ENCODE results near the gene KIF26B.

KIF26B gene

DNA sequence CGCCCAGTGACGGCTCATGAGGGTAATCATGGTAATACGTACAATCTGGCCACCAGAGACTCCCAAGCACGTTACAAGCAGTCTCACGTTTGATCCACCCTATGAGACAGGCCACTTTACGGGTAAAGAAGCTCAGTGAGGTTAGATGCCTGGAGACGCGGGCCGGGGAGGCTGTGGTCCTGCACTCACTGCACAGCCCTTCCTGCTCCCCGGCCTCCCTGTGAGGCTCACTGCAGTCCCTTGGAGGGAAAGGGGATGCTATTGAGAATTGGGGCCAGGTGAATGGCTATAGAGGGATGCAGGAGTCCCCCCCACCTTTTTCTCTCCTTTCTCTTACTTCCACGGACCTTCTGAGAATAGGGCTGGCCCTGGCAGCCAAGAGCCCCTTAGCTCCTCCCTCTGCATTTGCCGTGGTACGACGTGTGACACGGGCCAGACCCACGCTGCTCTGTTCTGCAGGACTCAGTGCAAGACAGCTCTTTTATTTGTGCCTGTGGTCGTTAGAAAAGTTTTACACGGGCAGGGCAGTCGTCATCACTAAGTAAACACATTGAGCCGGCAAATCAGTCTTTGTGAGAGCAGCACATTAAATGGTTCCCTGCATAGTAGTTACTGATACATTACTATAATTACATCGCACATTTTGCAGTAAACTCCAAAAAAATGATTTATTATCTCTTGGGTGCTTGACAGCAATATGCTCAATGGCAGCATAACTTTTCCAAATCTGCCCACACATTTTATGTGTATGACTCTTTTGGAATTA lies 18.8 kb downstream of the KIF26B start:
- no peaks in the 10 kb centered on the region for H3K4me1 ChIP-seq (ENCODE audit: control insufficient read depth, insufficient read depth, low read length)
- H3K27me3 ChIP-seq (ENCODE audit: control insufficient read depth, insufficient read depth, low read length) = no peaks in the 10 kb centered on the region
- no peak overlapping the region for H3K4me3 ChIP-seq (ENCODE audit: low read depth, low read length)
- H3K36me3 ChIP-seq (ENCODE audit: control insufficient read depth, insufficient read depth, low read length) = no peaks in the 10 kb centered on the region
- H3K27ac ChIP-seq (ENCODE audit: low read depth, low read length) = no peak overlapping the region
- no peak overlapping the region for H3K9ac ChIP-seq (ENCODE audit: low read length)
- peaks cover 5% of the 10 kb centered on the region; the same call in 1 of the 2 replicates for H3K9me3 ChIP-seq (ENCODE audit: control insufficient read depth, insufficient read depth, low read depth, low read length)

DNA sequence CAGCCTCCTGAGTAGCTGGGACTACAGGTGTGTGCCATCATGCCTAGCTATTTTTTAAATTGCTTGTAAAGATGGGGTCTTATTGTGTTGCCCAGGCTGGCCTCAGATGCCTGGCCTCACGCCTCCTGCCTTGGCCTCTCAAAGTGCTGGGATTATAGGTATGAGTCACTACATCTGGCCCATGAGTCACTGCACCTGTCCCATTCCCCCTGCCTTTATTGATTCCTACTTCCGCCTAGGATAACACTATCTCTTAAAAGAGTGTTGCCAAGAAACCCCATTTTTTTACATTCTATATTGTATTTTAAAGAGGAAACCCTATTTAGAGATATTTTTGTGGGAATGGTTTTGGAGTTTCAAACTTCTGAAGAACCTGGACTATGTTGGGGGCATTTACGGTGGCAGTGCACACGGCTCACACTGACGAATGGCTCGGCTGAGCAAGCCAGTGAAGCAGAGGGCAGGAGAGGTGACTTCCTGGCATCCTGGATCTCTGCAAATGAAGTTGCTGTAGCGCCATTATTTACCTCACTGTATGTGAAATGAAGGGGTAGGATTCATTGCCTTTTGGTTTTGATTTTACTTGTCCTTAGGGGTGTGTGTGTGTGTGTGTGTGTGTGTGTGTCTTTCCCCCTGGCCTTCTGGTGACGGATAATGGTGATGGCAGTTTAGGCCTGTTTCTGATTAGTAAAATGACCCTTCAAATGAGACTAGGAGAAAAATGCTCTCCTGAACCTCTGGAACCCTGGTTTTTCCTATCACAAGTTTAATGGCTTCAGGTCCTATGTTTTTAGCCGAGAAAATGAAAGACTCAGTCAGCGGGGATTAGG lies 22.5 kb downstream of the KIF26B start:
- Histone ChIP-seq H3K4me1 (ENCODE audit: control insufficient read depth, insufficient read depth, low read length) (peaks cover 11% of the 10 kb centered on the region), H3K9me3 (ENCODE audit: control insufficient read depth, insufficient read depth, low read depth, low read length) (peaks cover 5% of the 10 kb centered on the region; the same call in 1 of the 2 replicates), H3K27ac (ENCODE audit: low read depth, low read length) (no peak overlapping the region), H3K4me3 (ENCODE audit: low read depth, low read length) (no peak overlapping the region), H3K36me3 (ENCODE audit: control insufficient read depth, insufficient read depth, low read length) (no peaks in the 10 kb centered on the region), H3K9ac (ENCODE audit: low read length) (no peak overlapping the region), H3K27me3 (ENCODE audit: control insufficient read depth, insufficient read depth, low read length) (no peaks in the 10 kb centered on the region)

DNA sequence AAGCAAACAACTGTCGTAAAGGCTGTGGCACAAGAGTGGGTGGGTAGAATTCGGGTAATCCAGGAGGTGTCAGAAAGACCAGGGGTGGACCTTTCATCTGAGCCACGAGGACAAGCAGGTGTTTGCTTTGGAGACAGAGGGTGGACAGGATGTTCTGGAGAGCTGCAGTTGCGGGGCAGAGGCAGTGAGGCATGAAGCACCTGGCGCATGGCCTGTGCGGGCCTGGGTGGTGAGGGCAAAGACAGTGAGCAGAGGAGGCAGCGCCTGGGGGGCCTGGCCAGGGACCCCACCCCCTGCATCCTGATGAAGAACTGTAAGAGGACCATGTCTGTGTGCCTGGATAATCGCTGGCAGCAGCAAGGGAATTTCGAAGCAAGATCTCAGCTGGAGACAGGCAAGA lies 24.9 kb downstream of the KIF26B start:
- no peaks in the 10 kb centered on the region for H3K36me3 ChIP-seq (ENCODE audit: control insufficient read depth, insufficient read depth, low read length)
- H3K9me3 ChIP-seq (ENCODE audit: control insufficient read depth, insufficient read depth, low read depth, low read length) = no peaks in the 10 kb centered on the region
- H3K27ac ChIP-seq (ENCODE audit: low read depth, low read length) = no peak overlapping the region
- no peak overlapping the region for H3K9ac ChIP-seq (ENCODE audit: low read length)
- no peak overlapping the region for H3K4me3 ChIP-seq (ENCODE audit: low read depth, low read length)
- peaks cover 11% of the 10 kb centered on the region for H3K4me1 ChIP-seq (ENCODE audit: control insufficient read depth, insufficient read depth, low read length)
- H3K27me3 ChIP-seq (ENCODE audit: control insufficient read depth, insufficient read depth, low read length) = no peaks in the 10 kb centered on the region

DNA sequence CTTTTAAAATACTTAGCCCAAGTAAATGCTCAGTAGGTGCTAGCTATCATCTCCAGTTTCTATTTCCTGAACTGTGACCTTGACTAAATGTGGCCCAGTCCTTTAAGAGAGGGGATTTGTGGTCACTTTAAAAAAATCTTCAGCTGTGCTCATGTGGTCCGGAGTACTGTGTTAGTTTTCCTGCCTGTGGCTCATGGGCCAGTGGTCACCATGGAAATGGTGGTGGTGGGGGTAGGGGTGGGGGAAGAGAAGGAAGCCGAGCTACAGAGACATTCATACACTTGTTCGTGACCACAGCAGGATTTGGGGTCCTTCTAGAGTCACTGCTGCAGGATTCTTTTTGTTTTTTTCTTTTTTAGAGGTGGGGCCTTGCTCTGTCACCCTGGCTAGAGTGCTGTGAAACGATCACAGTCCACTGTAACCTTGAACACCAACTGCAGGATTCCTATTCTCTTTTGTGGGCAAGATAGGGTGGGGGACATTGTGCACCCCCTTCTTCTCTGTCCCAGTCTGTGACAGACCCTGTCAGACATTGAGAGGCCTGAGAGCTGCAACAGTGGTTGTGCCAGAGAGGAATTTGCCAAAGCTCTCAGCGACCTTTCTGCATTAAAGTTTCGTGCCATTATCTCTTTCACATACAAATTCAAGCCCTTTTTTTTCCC lies 25.8 kb downstream of the KIF26B start:
- Histone ChIP-seq H3K9ac (ENCODE audit: low read length) (no peak overlapping the region), H3K9me3 (ENCODE audit: control insufficient read depth, insufficient read depth, low read depth, low read length) (no peaks in the 10 kb centered on the region), H3K27me3 (ENCODE audit: control insufficient read depth, insufficient read depth, low read length) (no peaks in the 10 kb centered on the region), H3K36me3 (ENCODE audit: control insufficient read depth, insufficient read depth, low read length) (no peaks in the 10 kb centered on the region), H3K4me1 (ENCODE audit: control insufficient read depth, insufficient read depth, low read length) (peaks cover 11% of the 10 kb centered on the region), H3K4me3 (ENCODE audit: low read depth, low read length) (no peak overlapping the region), H3K27ac (ENCODE audit: low read depth, low read length) (no peak overlapping the region)

DNA sequence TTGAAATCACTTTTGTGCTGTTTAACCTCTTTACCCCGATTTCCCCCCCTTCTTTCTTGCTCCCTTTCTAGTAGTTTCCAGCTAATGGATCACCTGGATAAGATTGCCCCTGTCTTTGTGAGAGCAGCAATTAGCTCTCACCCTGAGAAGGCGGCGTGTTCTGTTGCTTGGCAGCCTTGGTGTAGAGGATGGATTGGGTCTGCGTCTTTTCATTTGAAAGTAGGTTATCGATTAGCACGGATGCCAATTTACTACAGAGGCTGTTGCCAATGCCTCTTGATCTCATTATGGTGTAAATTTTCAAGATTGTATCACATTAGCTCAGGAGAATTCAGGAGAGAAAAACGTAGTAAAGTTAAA lies 26.4 kb downstream of the KIF26B start:
- Histone ChIP-seq H3K9ac (ENCODE audit: low read length) (no peak overlapping the region), H3K4me3 (ENCODE audit: low read depth, low read length) (no peak overlapping the region), H3K9me3 (ENCODE audit: control insufficient read depth, insufficient read depth, low read depth, low read length) (no peaks in the 10 kb centered on the region), H3K27ac (ENCODE audit: low read depth, low read length) (no peak overlapping the region), H3K27me3 (ENCODE audit: control insufficient read depth, insufficient read depth, low read length) (no peaks in the 10 kb centered on the region), H3K36me3 (ENCODE audit: control insufficient read depth, insufficient read depth, low read length) (no peaks in the 10 kb centered on the region), H3K4me1 (ENCODE audit: control insufficient read depth, insufficient read depth, low read length) (peaks cover 11% of the 10 kb centered on the region)

GRCh38 chr1:245182028-245182427 lies 27.2 kb downstream of the KIF26B start:
- H3K9me3 ChIP-seq (ENCODE audit: control insufficient read depth, insufficient read depth, low read depth, low read length) = no peaks in the 10 kb centered on the region
- H3K27ac ChIP-seq (ENCODE audit: low read depth, low read length) = no peak overlapping the region
- no peaks in the 10 kb centered on the region for H3K36me3 ChIP-seq (ENCODE audit: control insufficient read depth, insufficient read depth, low read length)
- H3K4me3 ChIP-seq (ENCODE audit: low read depth, low read length) = no peak overlapping the region
- no peak overlapping the region for H3K9ac ChIP-seq (ENCODE audit: low read length)
- H3K27me3 ChIP-seq (ENCODE audit: control insufficient read depth, insufficient read depth, low read length) = no peaks in the 10 kb centered on the region
- peaks cover 11% of the 10 kb centered on the region for H3K4me1 ChIP-seq (ENCODE audit: control insufficient read depth, insufficient read depth, low read length)

DNA sequence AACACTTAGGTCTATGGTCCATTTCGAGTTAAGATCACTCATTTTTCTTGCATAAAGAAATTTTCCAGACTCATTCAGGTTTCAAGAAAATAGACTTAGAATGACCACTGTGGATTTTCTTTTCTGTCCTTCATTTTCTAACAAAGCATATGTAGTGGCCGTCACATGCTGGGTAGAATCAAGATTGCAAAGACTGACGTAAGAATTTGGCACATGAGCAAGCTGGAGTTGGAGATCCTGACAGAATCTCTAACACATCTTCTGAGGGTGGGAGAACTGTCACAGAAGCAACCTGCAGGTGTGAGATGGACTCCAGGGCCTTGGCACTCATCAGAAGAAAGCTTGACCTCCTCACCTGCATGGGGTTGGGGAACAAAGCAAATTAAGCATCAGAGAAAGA lies 28.6 kb downstream of the KIF26B start:
- H3K9me3 ChIP-seq (ENCODE audit: control insufficient read depth, insufficient read depth, low read depth, low read length) = no peaks in the 10 kb centered on the region
- no peak overlapping the region for H3K27ac ChIP-seq (ENCODE audit: low read depth, low read length)
- peaks cover 11% of the 10 kb centered on the region for H3K4me1 ChIP-seq (ENCODE audit: control insufficient read depth, insufficient read depth, low read length)
- H3K9ac ChIP-seq (ENCODE audit: low read length) = no peak overlapping the region
- H3K27me3 ChIP-seq (ENCODE audit: control insufficient read depth, insufficient read depth, low read length) = no peaks in the 10 kb centered on the region
- H3K4me3 ChIP-seq (ENCODE audit: low read depth, low read length) = no peak overlapping the region
- no peaks in the 10 kb centered on the region for H3K36me3 ChIP-seq (ENCODE audit: control insufficient read depth, insufficient read depth, low read length)

DNA sequence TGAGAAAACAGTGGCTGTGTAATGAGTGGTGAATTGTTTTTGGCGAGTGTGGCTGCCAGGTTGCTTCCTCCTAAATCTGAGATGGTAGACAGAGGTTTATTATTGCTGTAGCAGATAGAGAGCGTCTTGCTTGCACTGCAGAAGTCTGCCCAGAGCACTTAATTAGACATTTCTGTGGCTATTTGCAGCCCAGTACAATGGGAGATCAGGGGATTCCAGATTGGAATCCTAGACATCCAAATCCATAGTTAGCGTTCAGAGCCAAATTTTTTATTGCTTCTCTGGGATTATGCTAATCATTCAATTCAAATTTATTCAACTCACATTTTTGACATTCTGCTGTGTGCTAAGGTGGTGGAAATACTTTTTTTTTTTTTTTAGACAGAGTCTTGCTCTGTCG lies 30.0 kb downstream of the KIF26B start:
- H3K4me1 ChIP-seq (ENCODE audit: control insufficient read depth, insufficient read depth, low read length) = peaks cover 19% of the 10 kb centered on the region
- H3K9me3 ChIP-seq (ENCODE audit: control insufficient read depth, insufficient read depth, low read depth, low read length) = no peaks in the 10 kb centered on the region
- no peak overlapping the region for H3K4me3 ChIP-seq (ENCODE audit: low read depth, low read length)
- no peak overlapping the region for H3K27ac ChIP-seq (ENCODE audit: low read depth, low read length)
- no peaks in the 10 kb centered on the region for H3K36me3 ChIP-seq (ENCODE audit: control insufficient read depth, insufficient read depth, low read length)
- no peak overlapping the region for H3K9ac ChIP-seq (ENCODE audit: low read length)
- H3K27me3 ChIP-seq (ENCODE audit: control insufficient read depth, insufficient read depth, low read length) = no peaks in the 10 kb centered on the region

DNA sequence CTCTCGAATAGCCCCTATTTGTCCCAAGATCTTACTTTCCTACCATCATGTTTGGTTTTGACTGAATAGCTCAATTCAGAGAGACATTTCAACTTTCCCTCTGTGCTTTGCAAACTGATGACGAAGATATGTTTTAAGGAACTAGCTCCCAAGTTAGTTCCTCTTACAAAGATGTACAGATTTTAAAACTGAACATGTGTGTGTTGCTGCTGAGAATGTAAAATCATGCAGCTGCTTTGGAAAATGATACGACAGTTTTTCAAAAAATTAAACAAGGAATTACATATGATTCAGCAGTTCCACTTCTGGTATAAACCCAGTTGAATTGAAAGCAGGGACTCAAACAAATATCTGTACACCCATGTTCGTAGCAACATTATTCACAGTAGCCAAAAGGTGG lies 33.6 kb downstream of the KIF26B start:
- H3K4me1 ChIP-seq (ENCODE audit: control insufficient read depth, insufficient read depth, low read length) = peaks cover 7% of the 10 kb centered on the region; the same call in 1 of the 2 replicates
- H3K9ac ChIP-seq (ENCODE audit: low read length) = no peak overlapping the region
- no peaks in the 10 kb centered on the region for H3K36me3 ChIP-seq (ENCODE audit: control insufficient read depth, insufficient read depth, low read length)
- no peaks in the 10 kb centered on the region for H3K27me3 ChIP-seq (ENCODE audit: control insufficient read depth, insufficient read depth, low read length)
- H3K4me3 ChIP-seq (ENCODE audit: low read depth, low read length) = no peak overlapping the region
- no peak overlapping the region for H3K27ac ChIP-seq (ENCODE audit: low read depth, low read length)
- no peaks in the 10 kb centered on the region for H3K9me3 ChIP-seq (ENCODE audit: control insufficient read depth, insufficient read depth, low read depth, low read length)

- no peak overlapping the region for H3K27ac ChIP-seq (ENCODE audit: low read depth, low read length)
Observed at GRCh38 chr1:245195398-245195797, 40.6 kb downstream of the KIF26B start.

GRCh38 chr1:245197121-245197520 lies 42.3 kb downstream of the KIF26B start:
- Histone ChIP-seq H3K9ac (ENCODE audit: low read length) (no peak overlapping the region), H3K36me3 (ENCODE audit: control insufficient read depth, insufficient read depth, low read length) (no peaks in the 10 kb centered on the region), H3K27ac (ENCODE audit: low read depth, low read length) (no peak overlapping the region)

More at GRCh38 chr1:245195398-245195797, 40.6 kb downstream of the KIF26B start:
- Histone ChIP-seq H3K4me1 (ENCODE audit: control insufficient read depth, insufficient read depth, low read length) (peaks cover 17% of the 10 kb centered on the region), H3K27me3 (ENCODE audit: control insufficient read depth, insufficient read depth, low read length) (no peaks in the 10 kb centered on the region), H3K36me3 (ENCODE audit: control insufficient read depth, insufficient read depth, low read length) (no peaks in the 10 kb centered on the region), H3K9ac (ENCODE audit: low read length) (no peak overlapping the region), H3K4me3 (ENCODE audit: low read depth, low read length) (no peak overlapping the region), H3K9me3 (ENCODE audit: control insufficient read depth, insufficient read depth, low read depth, low read length) (no peaks in the 10 kb centered on the region)

More at GRCh38 chr1:245197121-245197520, 42.3 kb downstream of the KIF26B start:
- H3K4me3 ChIP-seq (ENCODE audit: low read depth, low read length) = no peak overlapping the region
- H3K27me3 ChIP-seq (ENCODE audit: control insufficient read depth, insufficient read depth, low read length) = no peaks in the 10 kb centered on the region
- H3K9me3 ChIP-seq (ENCODE audit: control insufficient read depth, insufficient read depth, low read depth, low read length) = no peaks in the 10 kb centered on the region
- H3K4me1 ChIP-seq (ENCODE audit: control insufficient read depth, insufficient read depth, low read length) = peaks cover 33% of the 10 kb centered on the region

All from HUES6 (cell line).